Fibroblast of lung (primary cell): ENCODE results near the gene RARRES1. TPM values are rescaled to one million over a fixed set of nuclear protein-coding genes. Genes with fewer than 3 reads are reported as not detected.
A peak's percentile ranks its signal among the peaks of the same experiment; 100 is the strongest.

ENCODE experiments used
- DNase-seq, 2 donors: peaks; one replicate each; pipeline versions ENCODE4 v3.0.0 to v3.0.0-alpha.2; 2010; ENCODE audit warnings: low read depth in 2 of 2
- H2AFZ ChIP-seq: 2 replicates; pipeline ENCODE4 v1.5.1; 2012; ENCODE audit warnings: low read length, control low read depth, inconsistent platforms
- H3K27ac ChIP-seq: 2 replicates; pipeline ENCODE4 v1.5.1; 2011; ENCODE audit warnings: low read length, control low read depth; ENCODE audit not compliant: insufficient read depth
- H3K27me3 ChIP-seq: 2 replicates; pipeline ENCODE4 v1.5.1; 2011; ENCODE audit warnings: mild to moderate bottlenecking, low read length; ENCODE audit not compliant: control insufficient read depth, insufficient read depth
- H3K36me3 ChIP-seq: 2 replicates; pipeline ENCODE4 v1.5.1; 2011; ENCODE audit warnings: low read length; ENCODE audit not compliant: control insufficient read depth, insufficient read depth
- H3K4me1 ChIP-seq: 2 replicates; pipeline ENCODE4 v1.5.1; 2011; ENCODE audit warnings: low read length; ENCODE audit not compliant: control insufficient read depth, insufficient read depth; ENCODE audit errors: extremely low read depth
- H3K4me2 ChIP-seq: 2 replicates; pipeline ENCODE4 v1.5.1; 2011; ENCODE audit warnings: low read length, control low read depth; ENCODE audit not compliant: insufficient read depth; ENCODE audit errors: extremely low read depth
- H3K4me3 ChIP-seq, 4 experiments: fragments of 200-600 bp in 1 of 4; sonication (generic) in 1 of 4; replicated peaks in 1 of 4; 2 replicates each; pipeline ENCODE4 v1.5.1; 2011 to 2016; ENCODE audit warnings: low read length in 4 of 4, low read depth in 3 of 4, mild to moderate bottlenecking in 3 of 4, control low read depth in 2 of 4, inconsistent platforms in 1 of 4, mixed read lengths in 1 of 4; ENCODE audit not compliant: insufficient read depth in 1 of 4; ENCODE audit errors: control extremely low read depth in 1 of 4
- H3K79me2 ChIP-seq: 2 replicates; pipeline ENCODE4 v1.5.1; 2012; ENCODE audit warnings: mild to moderate bottlenecking, low read length, inconsistent platforms; ENCODE audit not compliant: control insufficient read depth, insufficient read depth
- H3K9ac ChIP-seq: 2 replicates; pipeline ENCODE4 v1.5.1; 2011; ENCODE audit warnings: mild to moderate bottlenecking, low read length, control low read depth; ENCODE audit not compliant: insufficient read depth
- H3K9me3 ChIP-seq: 2 replicates; pipeline ENCODE4 v1.5.1; 2012; ENCODE audit warnings: low read depth, low read length; ENCODE audit not compliant: control insufficient read depth, insufficient read depth
- H4K20me1 ChIP-seq: 2 replicates; pipeline ENCODE4 v1.5.1; 2011; ENCODE audit warnings: low read length; ENCODE audit not compliant: control insufficient read depth, insufficient read depth; ENCODE audit errors: extremely low read depth
- CTCF ChIP-seq, 2 donors: IDR thresholded peaks in 1 of 2; conservative IDR thresholded peaks in 1 of 2; 1 replicate in 1 of 2; 2 replicates in 1 of 2; pipeline ENCODE4 v1.5.1; 2011 to 2012; ENCODE audit warnings: low read length in 2 of 2, control low read depth in 1 of 2, inconsistent platforms in 1 of 2, low read depth in 1 of 2, mild to moderate bottlenecking in 1 of 2
- EZH2 ChIP-seq: IDR thresholded peaks from 2 replicates; pipeline ENCODE4 v1.5.1; 2012; ENCODE audit warnings: low read length, control low read depth, mild to moderate bottlenecking; ENCODE audit errors: missing control alignments
- polyA plus RNA-seq, 2 donors: library from polyadenylated mRNA; depleted of rRNA in 1 of 2; stranded (reverse) in 1 of 2; unstranded in 1 of 2; fragments of >200 nt; gene quantifications; 2 replicates each; pipeline ENCODE4 v1.2.1, GENCODE V29; 2011 to 2012; ENCODE audit warnings: missing spikeins in 1 of 2
- total RNA-seq: library from RNA; depleted of rRNA; stranded (reverse); fragments of >200 nt; gene quantifications from 2 replicates; pipeline ENCODE4 v1.2.1, GENCODE V29; 2014

Gene RARRES1
- total and polyA plus RNA-seq, 2 donors (not counting 1 experiment from before 2014, with no cell fraction given), result 27.7 to 93.3 TPM

GRCh38 chr3:158683230-158683962 lies 48.9 kb downstream of the RARRES1 start:
- DNase-seq, result peak; percentile 59 to 81
- Histone ChIP-seq H4K20me1 (no peaks in the 10 kb centered on the region), H3K4me2 (no peak overlapping the region), H3K4me1 (peaks cover 6% of the 10 kb centered on the region), H2AFZ (no peak overlapping the region), H3K79me2 (no peaks in the 10 kb centered on the region), H3K9ac (no peak overlapping the region), H3K4me3 (no peak overlapping the region), H3K27ac (peak overlapping the region; percentile 26), H3K27me3 (no peaks in the 10 kb centered on the region), H3K36me3 (no peaks in the 10 kb centered on the region), H3K9me3 (no peaks in the 10 kb centered on the region)
- TF ChIP-seq EZH2 (no peak), CTCF (conservative IDR thresholded peaks at IDR 0.05 in 1 of 2, IDR thresholded peaks at IDR 0.05 in 1 of 2; ENCODE audit: low read depth in 1 of 2, low read length in 2 of 2) (no peak)

GRCh38 chr3:158680861-158681260 lies 51.4 kb downstream of the RARRES1 start:
- Histone ChIP-seq H3K4me3 (no peak overlapping the region), H4K20me1 (no peaks in the 10 kb centered on the region), H3K36me3 (no peaks in the 10 kb centered on the region), H3K4me2 (no peak overlapping the region), H3K9ac (no peak overlapping the region), H3K79me2 (no peaks in the 10 kb centered on the region), H3K9me3 (no peaks in the 10 kb centered on the region), H3K27me3 (no peaks in the 10 kb centered on the region), H2AFZ (no peak overlapping the region), H3K27ac (no peak overlapping the region), H3K4me1 (peaks cover 6% of the 10 kb centered on the region)
- DNase-seq, result no peak
- no peak for TF ChIP-seq CTCF (conservative IDR thresholded peaks at IDR 0.05 in 1 of 2, IDR thresholded peaks at IDR 0.05 in 1 of 2; ENCODE audit: low read depth in 1 of 2, low read length in 2 of 2)
- no peak for TF ChIP-seq EZH2

GRCh38 chr3:158679547-158680000 lies 52.7 kb downstream of the RARRES1 start:
- Histone ChIP-seq H3K4me3 (no peak overlapping the region), H3K4me1 (peaks cover 6% of the 10 kb centered on the region), H3K36me3 (no peaks in the 10 kb centered on the region), H3K9ac (no peak overlapping the region), H3K27me3 (no peaks in the 10 kb centered on the region), H3K4me2 (no peak overlapping the region), H4K20me1 (no peaks in the 10 kb centered on the region), H2AFZ (no peak overlapping the region), H3K79me2 (no peaks in the 10 kb centered on the region), H3K27ac (no peak overlapping the region), H3K9me3 (no peaks in the 10 kb centered on the region)
- TF ChIP-seq EZH2 (no peak), CTCF (conservative IDR thresholded peaks at IDR 0.05 in 1 of 2, IDR thresholded peaks at IDR 0.05 in 1 of 2; ENCODE audit: low read depth in 1 of 2, low read length in 2 of 2) (no peak)
- DNase-seq, result peak in 1 of 2 donors; percentile 59
